Measurements from ENCODE around the gene SH3YL1.

Gene SH3YL1

GRCh38 chr2:209470-209869, 54.4 kb downstream of the SH3YL1 start:
- DNase-seq (ENCODE audit: low read depth): no peak
- TF ChIP-seq, protein P1, sequence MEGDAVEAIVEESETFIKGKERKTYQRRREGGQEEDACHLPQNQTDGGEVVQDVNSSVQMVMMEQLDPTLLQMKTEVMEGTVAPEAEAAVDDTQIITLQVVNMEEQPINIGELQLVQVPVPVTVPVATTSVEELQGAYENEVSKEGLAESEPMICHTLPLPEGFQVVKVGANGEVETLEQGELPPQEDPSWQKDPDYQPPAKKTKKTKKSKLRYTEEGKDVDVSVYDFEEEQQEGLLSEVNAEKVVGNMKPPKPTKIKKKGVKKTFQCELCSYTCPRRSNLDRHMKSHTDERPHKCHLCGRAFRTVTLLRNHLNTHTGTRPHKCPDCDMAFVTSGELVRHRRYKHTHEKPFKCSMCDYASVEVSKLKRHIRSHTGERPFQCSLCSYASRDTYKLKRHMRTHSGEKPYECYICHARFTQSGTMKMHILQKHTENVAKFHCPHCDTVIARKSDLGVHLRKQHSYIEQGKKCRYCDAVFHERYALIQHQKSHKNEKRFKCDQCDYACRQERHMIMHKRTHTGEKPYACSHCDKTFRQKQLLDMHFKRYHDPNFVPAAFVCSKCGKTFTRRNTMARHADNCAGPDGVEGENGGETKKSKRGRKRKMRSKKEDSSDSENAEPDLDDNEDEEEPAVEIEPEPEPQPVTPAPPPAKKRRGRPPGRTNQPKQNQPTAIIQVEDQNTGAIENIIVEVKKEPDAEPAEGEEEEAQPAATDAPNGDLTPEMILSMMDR (IDR thresholded peaks at IDR 0.05; ENCODE audit: insufficient read depth, low read depth, low read length, missing control alignments): no peak
- H3K4me3 ChIP-seq (ENCODE audit: low read depth, low read length): no peak overlapping the region

GRCh38 chr2:208335-208734, 55.5 kb downstream of the SH3YL1 start:
- no peak overlapping the region for H3K4me3 ChIP-seq (ENCODE audit: low read depth, low read length)
- TF ChIP-seq, protein P1 (IDR thresholded peaks at IDR 0.05; ENCODE audit: insufficient read depth, low read depth, low read length, missing control alignments): no peak
- no peak for DNase-seq (ENCODE audit: low read depth)

DNA sequence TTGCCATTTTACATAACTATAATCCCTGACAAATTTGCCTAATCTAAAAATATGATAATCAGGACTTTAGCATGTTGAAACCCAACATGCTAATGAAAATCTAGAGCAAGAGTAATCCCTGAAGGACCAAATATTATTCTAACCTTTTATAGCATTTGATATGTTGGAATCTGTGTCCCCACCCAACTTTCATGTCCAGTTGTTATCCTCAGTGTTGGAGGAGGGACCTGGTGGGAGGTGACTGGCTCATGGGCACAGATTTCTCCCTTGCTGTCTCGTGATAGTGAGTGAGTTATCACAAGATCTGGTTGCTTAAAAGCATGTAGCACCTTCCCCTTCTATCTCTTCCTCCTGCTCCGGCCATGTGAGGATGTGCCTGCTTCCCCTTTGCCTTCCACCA, 59.8 kb downstream of the SH3YL1 start:
- no peak for DNase-seq (ENCODE audit: low read depth)
- H3K4me3 ChIP-seq (ENCODE audit: low read depth, low read length): no peak overlapping the region
- TF ChIP-seq, protein P1 (IDR thresholded peaks at IDR 0.05; ENCODE audit: insufficient read depth, low read depth, low read length, missing control alignments): no peak

GRCh38 chr2:203401-203800, 60.4 kb downstream of the SH3YL1 start:
- TF ChIP-seq, protein P1 (IDR thresholded peaks at IDR 0.05; ENCODE audit: insufficient read depth, low read depth, low read length, missing control alignments): no peak
- no peak overlapping the region for H3K4me3 ChIP-seq (ENCODE audit: low read depth, low read length)
- DNase-seq (ENCODE audit: low read depth): no peak

DNA sequence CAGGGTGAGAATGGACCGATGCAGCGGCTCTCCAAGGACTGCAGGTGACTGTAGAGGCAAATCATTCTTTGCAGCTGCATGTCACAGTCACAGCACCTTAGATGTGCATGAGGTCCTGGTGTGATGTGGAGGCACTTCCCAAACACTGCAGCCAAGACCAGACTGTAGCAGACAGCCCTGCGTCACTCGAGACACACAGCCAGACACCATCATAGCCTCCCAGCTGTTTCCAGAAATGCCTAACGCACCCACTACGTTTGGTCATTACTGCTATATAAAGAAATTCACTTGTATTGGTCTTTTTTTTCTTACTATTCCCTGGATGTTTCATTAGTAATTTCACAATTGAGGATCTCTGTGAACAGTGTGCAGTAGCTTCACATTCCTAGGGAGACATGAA, 60.9 kb downstream of the SH3YL1 start:
- TF ChIP-seq, protein P1 (IDR thresholded peaks at IDR 0.05; ENCODE audit: insufficient read depth, low read depth, low read length, missing control alignments): no peak
- H3K4me3 ChIP-seq (ENCODE audit: low read depth, low read length): no peak overlapping the region
- DNase-seq (ENCODE audit: low read depth): no peak

DNA sequence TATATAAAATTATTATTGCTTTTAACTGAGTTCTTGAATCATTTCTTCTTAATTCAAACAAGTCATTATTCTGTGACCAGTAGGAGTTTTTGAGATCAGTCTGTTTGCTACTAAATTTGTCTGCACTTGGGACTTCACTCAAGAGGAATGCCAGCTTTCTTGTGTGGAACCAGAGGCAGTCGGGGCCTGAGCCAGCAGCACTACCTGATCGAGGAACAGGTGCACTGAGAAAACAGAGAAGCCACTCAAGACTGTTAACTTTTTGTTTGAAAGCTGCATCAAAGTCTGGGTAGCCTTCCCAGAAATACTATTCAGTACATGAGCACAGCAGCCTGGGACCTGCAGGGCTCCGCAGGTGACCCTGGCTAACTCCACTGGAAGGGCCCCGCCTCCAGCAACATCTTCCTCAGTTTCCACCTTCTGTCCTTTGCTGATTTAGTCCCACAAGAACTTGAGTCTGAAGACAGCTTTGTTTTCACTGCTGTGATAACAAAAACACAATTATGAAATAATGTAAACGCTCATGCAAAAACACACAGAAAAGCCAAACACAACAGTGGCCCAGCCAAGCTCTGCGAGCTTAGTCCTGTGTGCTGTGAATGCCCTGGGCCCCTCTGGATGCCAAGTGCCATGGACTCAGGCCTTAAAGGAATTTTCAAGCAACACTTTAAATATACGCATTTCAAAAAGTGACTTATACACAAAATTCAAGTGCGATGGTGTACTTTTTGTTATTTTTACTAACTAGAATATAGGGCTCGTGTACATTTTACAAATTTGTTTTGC, 62.0 kb downstream of the SH3YL1 start:
- TF ChIP-seq, protein P1 (IDR thresholded peaks at IDR 0.05; ENCODE audit: insufficient read depth, low read depth, low read length, missing control alignments): no peak
- no peak for DNase-seq (ENCODE audit: low read depth)
- H3K4me3 ChIP-seq (ENCODE audit: low read depth, low read length): no peak overlapping the region
